OCI-LY7 (cell line): Measurements from ENCODE around the gene HSPD1. TPM values are rescaled to one million over a fixed set of nuclear protein-coding genes. Genes with fewer than 3 reads are reported as not detected.
"Not testable (repeated sequence)": the region's sequence is repeated elsewhere in the genome, so short reads cannot be mapped to it uniquely, and the experiment has no call there.

Experiments used
- BruUV-seq: library from RNA; stranded (reverse); fragments of 400-500 nt; replicated peaks from 2 replicates; lab custom pipeline; 2021; lab: Mats Ljungman, UMichigan
- CTCF ChIA-PET: fragments of 300-600 bp; sonication (Branson Sonifier 250); formaldehyde crosslinking; loops from one replicate; lab custom pipeline; 2022; ENCODE audit warnings: antibody characterized with exemption; ENCODE audit not compliant: unreplicated experiment; lab: Charles Lee
- POLR2A ChIA-PET: fragments of 300-600 bp; sonication (Branson Sonifier 250); formaldehyde crosslinking; loops from one replicate; lab custom pipeline; 2022; ENCODE audit warnings: antibody characterized with exemption; lab: Charles Lee
- DNase-seq: peaks from one replicate; pipeline ENCODE4 v3.0.0-alpha.2; 2015; ENCODE audit warnings: low spot score
- H2AFZ ChIP-seq: fragments of 200-600 bp; sonication (generic), shearing (Covaris generic); 2 replicates; pipeline ENCODE4 v1.6.1; 2014; ENCODE audit warnings: mild to moderate bottlenecking, antibody characterized with exemption, low read length, moderate library complexity
- H3K27ac ChIP-seq: fragments of 200-600 bp; sonication (generic); 2 replicates; pipeline ENCODE4 v1.5.1; 2014; ENCODE audit warnings: mixed run types, low read depth, mild to moderate bottlenecking, moderate library complexity, low read length, inconsistent platforms; ENCODE audit not compliant: poor library complexity, severe bottlenecking
- H3K36me3 ChIP-seq: fragments of 200-600 bp; sonication (generic); 2 replicates; pipeline ENCODE4 v1.6.1; 2014; ENCODE audit warnings: mild to moderate bottlenecking, antibody characterized with exemption, low read length, moderate library complexity, mixed read lengths; ENCODE audit not compliant: insufficient read depth
- H3K4me1 ChIP-seq: fragments of 200-600 bp; sonication (generic); 2 replicates; pipeline ENCODE4 v1.5.1; 2014; ENCODE audit warnings: mild to moderate bottlenecking, low read length; ENCODE audit not compliant: insufficient read depth, poor library complexity, severe bottlenecking
- H3K4me2 ChIP-seq: fragments of 200-600 bp; sonication (generic); 2 replicates; pipeline ENCODE4 v1.6.1; 2014; ENCODE audit warnings: mild to moderate bottlenecking, low read length
- H3K4me3 ChIP-seq: fragments of 200-600 bp; sonication (generic); 2 replicates; pipeline ENCODE4 v1.5.1; 2014; ENCODE audit warnings: mild to moderate bottlenecking, low read depth, low read length; ENCODE audit not compliant: poor library complexity, severe bottlenecking
- H3K79me2 ChIP-seq: fragments of 200-600 bp; sonication (generic); 2 replicates; pipeline ENCODE4 v1.6.1; 2016; ENCODE audit warnings: low read depth, mild to moderate bottlenecking, low read length, moderate library complexity, mixed read lengths; ENCODE audit not compliant: insufficient read depth
- H3K9me2 ChIP-seq: fragments of 200-600 bp; sonication (generic); 2 replicates; pipeline ENCODE4 v1.6.1; 2016; ENCODE audit warnings: mild to moderate bottlenecking, low read length, mixed read lengths; ENCODE audit not compliant: insufficient read depth
- H3K9me3 ChIP-seq: fragments of 200-600 bp; sonication (generic); 2 replicates; pipeline ENCODE4 v1.6.1; 2014; ENCODE audit warnings: mild to moderate bottlenecking, mixed run types, low read length, mixed read lengths
- H4K20me1 ChIP-seq: fragments of 200-600 bp; sonication (generic); 2 replicates; pipeline ENCODE4 v1.6.1; 2014; ENCODE audit warnings: mild to moderate bottlenecking, antibody characterized with exemption, low read length, moderate library complexity, mixed read lengths; ENCODE audit not compliant: insufficient read depth
- CTCF ChIP-seq: fragments of 200-600 bp; sonication (generic); conservative IDR thresholded peaks from 2 replicates; pipeline ENCODE4 v1.5.1; 2014; ENCODE audit warnings: mild to moderate bottlenecking, antibody characterized with exemption, low read length, moderate library complexity, mixed read lengths
- EZH2phosphoT487 ChIP-seq: fragments of 200-600 bp; sonication (generic); IDR thresholded peaks from 2 replicates; pipeline ENCODE4 v1.6.1; 2018; ENCODE audit warnings: low read depth, borderline replicate concordance, mild to moderate bottlenecking, mixed run types, antibody characterized with exemption, low read length, moderate library complexity, mixed read lengths
- intact Hi-C: fragments of 100-400 bp; cut with micrococcal nuclease; formaldehyde crosslinking; loops from one replicate; pipeline ENCODE4 v1.10.0; 2022; ENCODE audit not compliant: unreplicated experiment
- total RNA-seq, 2 experiments: library from RNA; depleted of rRNA in 1 of 2; stranded (reverse); fragments of >200 nt in 1 of 2; shearing (Covaris generic) in 1 of 2; gene quantifications; 2 replicates each; pipeline ENCODE4 v1.2.3, GENCODE V29; 2014 to 2022

Gene HSPD1
- total RNA-seq, 2 experiments from 2014 or later: 370 to 702 TPM

- no peaks in the 10 kb centered on the region for H3K9me3 ChIP-seq
- TF ChIP-seq CTCF (peak; percentile 55; the same call in 1 of the 2 replicates), EZH2phosphoT487 (no peak)
- intact Hi-C loops: loop anchor here (1.0 to 5.0 kb wide), 4 partner anchors 18 to 254 kb away; partner anchors contain the start of genes HSPE1, MARS2 and SF3B1
- no TSS peak for BruUV-seq
- H3K4me3 ChIP-seq: peak within 1 kb of the TSS; percentile 84
- peak within 1 kb of the TSS; percentile 72 for H3K27ac ChIP-seq
- peak; percentile 100 for DNase-seq
- no peaks in the 10 kb centered on the region for H3K9me2 ChIP-seq
- H3K4me1 ChIP-seq: peaks cover 17% of the 10 kb centered on the region
- H2AFZ ChIP-seq: peak within 1 kb of the TSS; percentile 82
- H3K36me3 ChIP-seq: peaks cover 7% of the 10 kb centered on the region; the same call in 1 of the 2 replicates
- H3K79me2 ChIP-seq: peaks cover 41% of the 10 kb centered on the region
- H4K20me1 ChIP-seq: no peaks in the 10 kb centered on the region
- CTCF ChIA-PET: interaction anchor here (1.0 kb wide), 1 partner anchor 13 kb away, joined by 3 read pairs; no protein-coding TSS in a partner anchor
- H3K4me2 ChIP-seq: peak within 1 kb of the TSS; percentile 75
- POLR2A ChIA-PET: interaction anchor here (0.6 to 3.5 kb wide), 12 partner anchors 10 to 313 kb away, joined by 3 to 41 read pairs (median 4); partner anchors contain the start of genes HSPD1, HSPE1 and SF3B1
Observed at GRCh38 chr2:197453123-197453913, 46.3 kb downstream of the HSPD1 start, which contains the start of gene COQ10B. COQ10B (plus strand) TSS chr2:197453552; CDS start chr2:197453561, 9 bp downstream.

- peak overlapping the region; percentile 75 for H3K4me2 ChIP-seq
- TF ChIP-seq CTCF: no peak
- no peak for TF ChIP-seq EZH2phosphoT487
- CTCF ChIA-PET: interaction anchor here (1.0 kb wide), 1 partner anchor 13 kb away, joined by 3 read pairs; no protein-coding TSS in a partner anchor
- BruUV-seq: TSS peak; percentile 99
- POLR2A ChIA-PET: interaction anchor here (0.6 to 3.5 kb wide), 10 partner anchors 9 to 63 kb away, joined by 3 to 41 read pairs (median 4); partner anchors contain the start of genes HSPD1, HSPE1 and SF3B1
- no peaks in the 10 kb centered on the region for H4K20me1 ChIP-seq
- no peaks in the 10 kb centered on the region for H3K9me3 ChIP-seq
- H3K9me2 ChIP-seq: no peaks in the 10 kb centered on the region
- no peak for DNase-seq
- peak overlapping the region; percentile 64 for H2AFZ ChIP-seq
- H3K36me3 ChIP-seq: peaks cover 7% of the 10 kb centered on the region; the same call in 1 of the 2 replicates
- H3K4me1 ChIP-seq: peaks cover 17% of the 10 kb centered on the region
- H3K27ac ChIP-seq: peak overlapping the region; percentile 55
- intact Hi-C loops: loop anchor here (1.0 to 5.0 kb wide), 4 partner anchors 17 to 255 kb away; partner anchors contain the start of genes HSPE1, MARS2 and SF3B1
- peak overlapping the region; percentile 84 for H3K4me3 ChIP-seq
- H3K79me2 ChIP-seq: peaks cover 36% of the 10 kb centered on the region
Observed at GRCh38 chr2:197452754-197453122, 46.9 kb downstream of the HSPD1 start.

- Histone ChIP-seq H3K79me2 (peaks cover 24% of the 10 kb centered on the region), H2AFZ (peak overlapping the region; percentile 27; the same call in 1 of the 2 replicates), H3K4me1 (peaks cover 17% of the 10 kb centered on the region)
- H3K4me2 ChIP-seq, DNase-seq, H4K20me1 ChIP-seq, H3K9me2 ChIP-seq, H3K36me3 ChIP-seq, CTCF ChIA-PET, BruUV-seq, H3K4me3 ChIP-seq, H3K27ac ChIP-seq, H3K9me3 ChIP-seq: not testable (repeated sequence)
- intact Hi-C loops: loop anchor here (5.0 kb wide), 1 partner anchor 256 kb away; the partner anchor contains the start of gene MARS2
- POLR2A ChIA-PET: interaction anchor here (0.6 to 3.5 kb wide), 10 partner anchors 8 to 1240 kb away, joined by 3 to 41 read pairs (median 4); partner anchors contain the start of genes GTF3C3 and SF3B1
Observed at GRCh38 chr2:197450935-197451358, 48.7 kb downstream of the HSPD1 start.
